Measurements from ENCODE around the gene ADAMTS17. TPM values are rescaled to one million over a fixed set of nuclear protein-coding genes. Genes with fewer than 3 reads are reported as not detected.

ADAMTS17 gene
- total and polyA plus RNA-seq, 2 experiments from 2014 or later, result 0.69 to 3.3 TPM

GRCh38 chr15:100029868-100030479 is 311.8 kb downstream of the ADAMTS17 start:
- H3K4me3 ChIP-seq, result no peak overlapping the region
- no peaks in the 10 kb centered on the region for H3K27me3 ChIP-seq
- no peak for TF ChIP-seq CTCF (IDR thresholded peaks at IDR 0.05; ENCODE audit: low read depth, low read length)
- no peaks in the 10 kb centered on the region for H3K9me3 ChIP-seq (ENCODE audit: low read depth)
- H3K36me3 ChIP-seq, result no peaks in the 10 kb centered on the region
- no peak overlapping the region for H3K27ac ChIP-seq
- no peaks in the 10 kb centered on the region for H3K4me1 ChIP-seq (ENCODE audit: low read depth)
- DNase-seq (ENCODE audit: low read depth in 1 of 2, low spot score in 1 of 2), result no peak

GRCh38 chr15:100029045-100029444 is 312.7 kb downstream of the ADAMTS17 start:
- no peak for TF ChIP-seq CTCF (IDR thresholded peaks at IDR 0.05; ENCODE audit: low read depth, low read length)
- Histone ChIP-seq H3K36me3 (no peaks in the 10 kb centered on the region), H3K4me3 (no peak overlapping the region), H3K27ac (no peak overlapping the region), H3K4me1 (ENCODE audit: low read depth) (no peaks in the 10 kb centered on the region), H3K27me3 (no peaks in the 10 kb centered on the region), H3K9me3 (ENCODE audit: low read depth) (no peaks in the 10 kb centered on the region)
- no peak for DNase-seq (ENCODE audit: low read depth in 1 of 2, low spot score in 1 of 2)

GRCh38 chr15:100026041-100026440 is 315.7 kb downstream of the ADAMTS17 start:
- TF ChIP-seq CTCF (IDR thresholded peaks at IDR 0.05; ENCODE audit: low read depth, low read length), result no peak
- no peaks in the 10 kb centered on the region for H3K36me3 ChIP-seq
- no peak overlapping the region for H3K4me3 ChIP-seq
- no peak for DNase-seq (ENCODE audit: low read depth in 1 of 2, low spot score in 1 of 2)
- no peaks in the 10 kb centered on the region for H3K9me3 ChIP-seq (ENCODE audit: low read depth)
- H3K27me3 ChIP-seq, result no peaks in the 10 kb centered on the region
- H3K4me1 ChIP-seq (ENCODE audit: low read depth), result no peaks in the 10 kb centered on the region
- H3K27ac ChIP-seq, result no peak overlapping the region

GRCh38 chr15:100022806-100023205 is 319.0 kb downstream of the ADAMTS17 start:
- H3K4me1 ChIP-seq (ENCODE audit: low read depth), result peaks cover 9% of the 10 kb centered on the region
- H3K4me3 ChIP-seq, result no peak overlapping the region
- no peak for DNase-seq (ENCODE audit: low read depth in 1 of 2, low spot score in 1 of 2)
- no peaks in the 10 kb centered on the region for H3K27me3 ChIP-seq
- TF ChIP-seq CTCF (IDR thresholded peaks at IDR 0.05; ENCODE audit: low read depth, low read length), result no peak
- H3K36me3 ChIP-seq, result no peaks in the 10 kb centered on the region
- H3K9me3 ChIP-seq (ENCODE audit: low read depth), result no peaks in the 10 kb centered on the region
- no peak overlapping the region for H3K27ac ChIP-seq

GRCh38 chr15:100022391-100022790 is 319.4 kb downstream of the ADAMTS17 start:
- H3K27ac ChIP-seq, result no peak overlapping the region
- DNase-seq (ENCODE audit: low read depth in 1 of 2, low spot score in 1 of 2), result no peak
- H3K4me3 ChIP-seq, result no peak overlapping the region
- no peaks in the 10 kb centered on the region for H3K9me3 ChIP-seq (ENCODE audit: low read depth)
- no peaks in the 10 kb centered on the region for H3K27me3 ChIP-seq
- no peak for TF ChIP-seq CTCF (IDR thresholded peaks at IDR 0.05; ENCODE audit: low read depth, low read length)
- peaks cover 9% of the 10 kb centered on the region for H3K4me1 ChIP-seq (ENCODE audit: low read depth)
- no peaks in the 10 kb centered on the region for H3K36me3 ChIP-seq
